K562 (cell line): ENCODE data around the gene ZNF474.

Source experiments
- BRF1 ChIP-seq: IDR thresholded peaks from 3 replicates; pipeline ENCODE4 v1.6.1; 2011; ENCODE audit warnings: borderline replicate concordance, mild to moderate bottlenecking; ENCODE audit not compliant: insufficient read length; ENCODE audit errors: extremely low read depth
- CBX5 ChIP-seq: IDR thresholded peaks from 2 replicates; pipeline ENCODE4 v1.6.1; 2014; ENCODE audit warnings: low read depth, borderline replicate concordance
- EZH2 ChIP-seq: IDR thresholded peaks from 2 replicates; pipeline ENCODE4 v1.6.1; 2012; ENCODE audit warnings: low read depth, mild to moderate bottlenecking, inconsistent platforms, low read length, borderline replicate concordance
- KAT2B ChIP-seq: IDR thresholded peaks from one replicate; pipeline ENCODE4 v1.6.1; 2012; ENCODE audit warnings: low read depth, mild to moderate bottlenecking, control low read depth, inconsistent platforms, low read length, moderate library complexity
- KHSRP ChIP-seq: fragments of 450-650 bp; IDR thresholded peaks from 2 replicates; pipeline ENCODE4 v1.6.1; 2017
- MED1 ChIP-seq: sonication (generic); formaldehyde crosslinking; IDR thresholded peaks from 2 replicates; pipeline ENCODE4 v1.8.1; 2023; ENCODE audit warnings: missing genetic modification reagents, borderline replicate concordance
- MXI1 ChIP-seq: IDR thresholded peaks from 2 replicates; pipeline ENCODE4 v1.6.1; 2011; ENCODE audit warnings: low read depth, mild to moderate bottlenecking, improper control_type of control experiment, low read length
- PATZ1 ChIP-seq: fragments of 250-450 bp; sonication (Bioruptor Pico); IDR thresholded peaks from 2 replicates; pipeline ENCODE4 v1.5.0; 2020; ENCODE audit warnings: mild to moderate bottlenecking, borderline replicate concordance
- PRMT5 ChIP-seq: sonication (generic); formaldehyde crosslinking; IDR thresholded peaks from 2 replicates; pipeline ENCODE4 v1.5.0; 2020; ENCODE audit warnings: missing genetic modification reagents
- RBM39 ChIP-seq: fragments of 200-400 bp; formaldehyde crosslinking; optimal IDR thresholded peaks from 2 replicates; pipeline ENCODE3; 2018; ENCODE audit warnings: low read depth, low read length
- SMC3 ChIP-seq: conservative IDR thresholded peaks from 2 replicates; pipeline ENCODE4 v1.6.1; 2011; ENCODE audit warnings: low read depth, low read length, improper control_type of control experiment; ENCODE audit not compliant: insufficient read depth
- ZNF280B ChIP-seq: fragments of 250-450 bp; sonication (Bioruptor Pico); IDR thresholded peaks from 2 replicates; pipeline ENCODE4 v1.5.1; 2021; ENCODE audit warnings: mild to moderate bottlenecking
- TF ChIP-seq, protein P1 (sequence below): sonication (generic); formaldehyde crosslinking; IDR thresholded peaks from 2 replicates; pipeline ENCODE4 v1.8.0; 2023; ENCODE audit warnings: mild to moderate bottlenecking, missing genetic modification reagents
- TF ChIP-seq, protein P2 (sequence below), 3 experiments: IDR thresholded peaks in 2 of 3; conservative IDR thresholded peaks in 1 of 3; 2 replicates each; pipeline ENCODE4 v1.5.1; 2011 to 2012; ENCODE audit warnings: low read length in 3 of 3, mild to moderate bottlenecking in 3 of 3, control low read depth in 2 of 3, improper control_type of control experiment in 1 of 3, inconsistent platforms in 1 of 3, low read depth in 1 of 3, mixed read lengths in 1 of 3, moderate library complexity in 1 of 3; ENCODE audit not compliant: insufficient read depth in 2 of 3

DNA sequence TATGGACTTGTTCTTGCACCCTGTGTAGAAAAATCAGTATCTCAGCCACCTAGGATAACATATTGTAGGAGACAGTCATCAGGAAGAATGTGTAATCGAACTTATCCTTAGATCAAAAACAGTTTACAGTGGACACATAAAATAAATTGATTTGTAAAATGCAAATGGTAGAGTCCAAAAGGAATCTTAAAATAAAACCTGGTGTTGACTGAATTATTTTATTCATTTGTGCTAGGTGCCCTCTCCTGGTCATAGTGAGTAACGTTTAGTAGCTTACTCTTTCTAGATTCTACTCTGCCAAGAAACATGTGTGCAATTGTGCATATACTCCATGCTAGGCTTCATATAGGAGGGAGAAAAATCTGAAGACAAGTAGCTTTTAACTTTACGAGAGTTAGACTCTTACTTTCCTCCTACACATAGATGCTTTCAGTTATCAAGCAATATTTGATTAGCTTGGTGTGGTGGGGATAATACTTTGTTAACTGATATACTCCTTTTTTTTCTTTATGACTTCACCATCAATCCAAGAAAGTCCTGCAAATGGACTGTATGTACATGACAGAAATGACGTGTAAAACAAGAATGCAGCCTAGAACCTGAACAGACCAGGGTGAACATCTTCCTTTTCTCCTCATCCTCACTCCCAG lies 27.6 kb upstream of the ZNF474 start:
- TF ChIP-seq, protein P1, sequence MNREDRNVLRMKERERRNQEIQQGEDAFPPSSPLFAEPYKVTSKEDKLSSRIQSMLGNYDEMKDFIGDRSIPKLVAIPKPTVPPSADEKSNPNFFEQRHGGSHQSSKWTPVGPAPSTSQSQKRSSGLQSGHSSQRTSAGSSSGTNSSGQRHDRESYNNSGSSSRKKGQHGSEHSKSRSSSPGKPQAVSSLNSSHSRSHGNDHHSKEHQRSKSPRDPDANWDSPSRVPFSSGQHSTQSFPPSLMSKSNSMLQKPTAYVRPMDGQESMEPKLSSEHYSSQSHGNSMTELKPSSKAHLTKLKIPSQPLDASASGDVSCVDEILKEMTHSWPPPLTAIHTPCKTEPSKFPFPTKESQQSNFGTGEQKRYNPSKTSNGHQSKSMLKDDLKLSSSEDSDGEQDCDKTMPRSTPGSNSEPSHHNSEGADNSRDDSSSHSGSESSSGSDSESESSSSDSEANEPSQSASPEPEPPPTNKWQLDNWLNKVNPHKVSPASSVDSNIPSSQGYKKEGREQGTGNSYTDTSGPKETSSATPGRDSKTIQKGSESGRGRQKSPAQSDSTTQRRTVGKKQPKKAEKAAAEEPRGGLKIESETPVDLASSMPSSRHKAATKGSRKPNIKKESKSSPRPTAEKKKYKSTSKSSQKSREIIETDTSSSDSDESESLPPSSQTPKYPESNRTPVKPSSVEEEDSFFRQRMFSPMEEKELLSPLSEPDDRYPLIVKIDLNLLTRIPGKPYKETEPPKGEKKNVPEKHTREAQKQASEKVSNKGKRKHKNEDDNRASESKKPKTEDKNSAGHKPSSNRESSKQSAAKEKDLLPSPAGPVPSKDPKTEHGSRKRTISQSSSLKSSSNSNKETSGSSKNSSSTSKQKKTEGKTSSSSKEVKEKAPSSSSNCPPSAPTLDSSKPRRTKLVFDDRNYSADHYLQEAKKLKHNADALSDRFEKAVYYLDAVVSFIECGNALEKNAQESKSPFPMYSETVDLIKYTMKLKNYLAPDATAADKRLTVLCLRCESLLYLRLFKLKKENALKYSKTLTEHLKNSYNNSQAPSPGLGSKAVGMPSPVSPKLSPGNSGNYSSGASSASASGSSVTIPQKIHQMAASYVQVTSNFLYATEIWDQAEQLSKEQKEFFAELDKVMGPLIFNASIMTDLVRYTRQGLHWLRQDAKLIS (CRISPR knock-in tag): no peak
- no peak for TF ChIP-seq ZNF280B
- no peak for TF ChIP-seq PRMT5 (CRISPR knock-in tag)
- no peak for TF ChIP-seq KAT2B
- TF ChIP-seq, protein P2, sequence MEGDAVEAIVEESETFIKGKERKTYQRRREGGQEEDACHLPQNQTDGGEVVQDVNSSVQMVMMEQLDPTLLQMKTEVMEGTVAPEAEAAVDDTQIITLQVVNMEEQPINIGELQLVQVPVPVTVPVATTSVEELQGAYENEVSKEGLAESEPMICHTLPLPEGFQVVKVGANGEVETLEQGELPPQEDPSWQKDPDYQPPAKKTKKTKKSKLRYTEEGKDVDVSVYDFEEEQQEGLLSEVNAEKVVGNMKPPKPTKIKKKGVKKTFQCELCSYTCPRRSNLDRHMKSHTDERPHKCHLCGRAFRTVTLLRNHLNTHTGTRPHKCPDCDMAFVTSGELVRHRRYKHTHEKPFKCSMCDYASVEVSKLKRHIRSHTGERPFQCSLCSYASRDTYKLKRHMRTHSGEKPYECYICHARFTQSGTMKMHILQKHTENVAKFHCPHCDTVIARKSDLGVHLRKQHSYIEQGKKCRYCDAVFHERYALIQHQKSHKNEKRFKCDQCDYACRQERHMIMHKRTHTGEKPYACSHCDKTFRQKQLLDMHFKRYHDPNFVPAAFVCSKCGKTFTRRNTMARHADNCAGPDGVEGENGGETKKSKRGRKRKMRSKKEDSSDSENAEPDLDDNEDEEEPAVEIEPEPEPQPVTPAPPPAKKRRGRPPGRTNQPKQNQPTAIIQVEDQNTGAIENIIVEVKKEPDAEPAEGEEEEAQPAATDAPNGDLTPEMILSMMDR (IDR thresholded peaks at IDR 0.05 in 2 of 3, conservative IDR thresholded peaks at IDR 0.05 in 1 of 3; ENCODE audit: insufficient read depth in 2 of 3, low read depth in 1 of 3, low read length in 3 of 3): peak; percentile 33 to 66 (median 49); a peak in 5 of 6 replicates
- no peak for TF ChIP-seq RBM39
- TF ChIP-seq SMC3: peak; percentile 39; the same call in 1 of the 2 replicates
- TF ChIP-seq MXI1: no peak
- no peak for TF ChIP-seq MED1 (CRISPR knock-in tag)
- no peak for TF ChIP-seq PATZ1 (CRISPR knock-in tag)
- no peak for TF ChIP-seq EZH2
- TF ChIP-seq CBX5: no peak
- no peak for TF ChIP-seq KHSRP
- no peak for TF ChIP-seq BRF1
